Prostate gland (tissue), 2 donors: ENCODE measurements around the gene PCSK6.
A peak's percentile ranks its signal among the peaks of the same experiment; 100 is the strongest.

Experiments
- CTCF ChIP-seq, 4 experiments: fragments of 200-600 bp in 2 of 4; fragments of 450-650 bp in 2 of 4; sonication (generic) in 2 of 4; IDR thresholded peaks; 1 replicate in 3 of 4; 2 replicates in 1 of 4; pipeline ENCODE4 v1.5.1; 2016 to 2019; ENCODE audit warnings: antibody characterized with exemption in 4 of 4, mild to moderate bottlenecking in 2 of 4, moderate library complexity in 2 of 4
- POLR2A ChIP-seq: fragments of 450-650 bp; IDR thresholded peaks from one replicate; pipeline ENCODE4 v1.6.1; 2016; ENCODE audit warnings: antibody characterized with exemption, mild to moderate bottlenecking

DNA sequence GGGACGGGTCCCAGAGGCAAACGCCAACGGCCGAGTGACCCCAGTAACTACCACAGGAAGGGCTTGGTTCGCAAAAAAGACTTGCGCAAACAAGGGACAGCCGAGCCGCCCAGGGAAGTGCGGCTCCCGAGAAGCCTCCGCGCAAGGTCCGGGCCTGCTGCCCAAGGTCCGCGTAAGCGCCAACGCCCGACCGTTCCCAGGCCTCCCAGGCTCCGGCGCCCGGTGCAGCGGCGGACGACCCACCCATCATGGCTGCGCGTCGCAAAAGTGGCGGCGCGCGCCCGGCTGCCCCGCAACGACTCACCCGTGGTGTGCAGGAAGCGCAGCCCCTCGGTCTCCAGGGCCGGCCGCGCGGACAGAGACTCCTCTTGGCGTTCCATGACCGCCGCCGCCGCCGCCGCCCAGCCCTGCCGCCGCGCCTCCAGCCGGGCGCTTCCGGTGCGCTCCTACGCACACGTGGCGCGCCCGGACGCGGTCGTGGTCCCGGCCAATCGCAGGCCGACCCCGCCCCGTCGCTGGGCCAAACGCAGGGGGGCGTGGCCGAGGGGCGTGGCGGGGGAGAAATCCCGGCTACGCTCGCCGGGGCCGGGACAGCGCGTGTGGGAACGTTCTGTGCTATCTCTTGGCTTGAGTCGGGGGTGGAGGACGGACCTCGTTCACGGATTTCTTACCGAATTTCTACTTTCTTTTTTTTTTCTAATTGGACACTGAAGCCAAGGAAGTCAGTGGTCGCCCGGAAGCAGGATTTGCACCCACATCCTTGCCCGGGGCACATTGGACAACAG is 212.3 kb downstream of the PCSK6 start, which contains the start of gene SELENOS:
- TF ChIP-seq CTCF (IDR thresholded peaks at IDR 0.05) (peak in 2 of 4 experiments; percentile 2 to 23), POLR2A (peak; percentile 88)
